GM21515 (cell line): ENCODE data around the gene RAPGEF5.

ENCODE experiments used
- ATAC-seq: cut with Tn5 transposase; IDR thresholded peaks from one replicate; pipeline ENCODE4 v1.9.1; 2021; ENCODE audit not compliant: unreplicated experiment

RAPGEF5 gene

DNA sequence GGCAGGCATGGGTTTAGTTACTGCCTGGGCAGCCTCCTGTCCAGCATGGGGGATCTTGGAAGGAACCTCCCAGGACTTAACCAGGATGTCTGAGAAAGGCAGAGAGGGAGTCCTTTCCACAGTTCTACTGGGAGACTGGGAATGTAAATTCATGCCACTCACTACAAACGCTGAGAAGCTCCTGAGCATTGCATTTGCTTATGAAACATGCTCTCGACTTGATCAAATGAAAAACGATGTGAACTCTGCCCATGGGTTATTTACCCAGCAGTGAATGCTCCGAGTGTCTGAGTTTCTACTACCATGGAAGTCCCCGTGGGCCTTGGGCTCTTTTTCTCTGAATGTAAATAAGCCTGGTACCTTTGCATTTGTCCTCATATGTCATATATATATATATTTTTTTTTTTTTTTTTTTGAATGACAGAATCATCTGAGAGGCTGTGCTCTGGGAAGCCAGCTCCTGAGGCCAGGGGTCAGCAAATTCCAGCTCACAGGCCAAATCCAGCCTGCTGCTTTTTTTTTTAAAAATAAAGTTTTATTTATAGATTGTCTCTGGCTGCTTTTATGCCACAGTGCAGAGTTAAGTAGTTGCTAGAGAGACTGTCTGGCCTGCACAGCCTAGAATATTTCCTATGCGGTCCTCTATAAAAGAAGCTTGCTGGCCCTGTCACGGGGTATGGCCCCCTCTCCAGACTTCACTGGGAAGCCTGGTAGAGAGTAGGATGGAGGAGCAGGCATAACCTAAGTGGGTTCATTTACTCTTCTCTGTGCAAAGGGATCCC, 21.4 kb upstream of the RAPGEF5 start:
- ATAC-seq = no peak

DNA sequence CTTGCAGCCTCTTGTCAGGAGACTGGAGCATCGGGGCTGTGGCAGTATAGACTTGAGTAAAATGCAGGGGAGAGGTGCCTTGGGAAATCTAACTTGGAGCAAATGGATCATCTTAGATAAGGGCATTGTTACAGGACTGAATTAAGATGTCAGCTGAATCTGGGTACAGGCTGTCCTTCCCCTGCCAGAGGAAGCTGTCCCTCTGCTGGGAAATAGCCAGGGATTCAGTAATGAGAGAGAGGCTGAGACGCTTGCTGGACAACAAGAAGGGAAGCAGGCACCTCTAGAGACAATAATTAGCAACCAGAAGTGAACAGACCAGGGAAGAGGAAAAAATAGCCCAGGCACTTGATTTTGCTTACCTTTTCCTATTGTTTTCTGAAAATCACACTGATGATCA, 20.7 kb upstream of the RAPGEF5 start:
- no peak for ATAC-seq

DNA sequence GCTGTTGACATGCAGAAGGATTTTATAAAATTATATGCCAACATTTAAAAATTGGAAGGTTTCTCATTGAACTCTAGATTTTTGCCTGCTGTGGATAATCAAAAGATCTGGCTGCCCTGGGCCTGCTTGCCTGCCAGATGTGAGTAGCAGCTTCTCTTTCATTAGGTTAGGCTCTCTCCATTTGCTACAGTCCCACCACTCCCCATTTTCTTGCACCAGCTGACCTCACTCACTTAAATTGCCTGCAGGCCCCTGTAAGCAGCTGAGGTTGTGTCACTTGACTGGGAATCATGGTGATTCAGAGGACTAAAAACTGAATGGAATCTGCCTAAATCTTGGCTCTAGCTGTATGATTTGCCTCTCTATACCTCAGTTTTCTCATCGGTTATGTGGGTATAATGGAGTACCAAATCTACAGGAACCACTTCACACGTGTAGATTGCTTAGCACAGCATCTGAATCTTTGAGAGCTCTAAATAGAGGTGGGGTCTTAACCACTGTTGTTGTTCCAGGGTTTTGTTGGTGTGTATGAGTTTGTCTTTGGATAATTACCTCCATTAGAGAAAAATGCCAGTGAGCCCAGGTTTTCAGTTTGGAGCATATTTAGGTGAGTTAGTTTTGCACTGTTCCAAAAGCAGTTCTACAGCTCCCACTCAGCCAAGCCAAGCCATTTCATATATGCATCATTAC, 18.6 kb upstream of the RAPGEF5 start:
- ATAC-seq = no peak

DNA sequence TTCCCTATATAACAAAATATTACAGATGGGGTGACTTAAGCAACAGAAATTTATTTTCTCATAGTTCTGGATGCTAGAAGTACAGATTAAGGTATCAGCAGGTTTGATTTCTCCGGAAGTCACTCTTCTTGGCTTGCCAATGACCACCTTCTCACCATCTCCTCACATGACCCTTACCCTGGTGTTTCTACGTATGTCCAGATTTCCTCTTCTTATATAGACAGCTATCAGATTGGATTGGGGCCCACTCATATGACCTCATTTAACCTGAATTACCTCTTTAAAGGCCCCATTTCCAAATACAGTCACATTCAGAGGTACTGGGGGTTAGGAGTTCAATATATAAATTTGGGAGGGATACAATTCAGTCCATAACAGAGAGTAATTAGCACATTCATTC, 17.0 kb upstream of the RAPGEF5 start:
- ATAC-seq = no peak

DNA sequence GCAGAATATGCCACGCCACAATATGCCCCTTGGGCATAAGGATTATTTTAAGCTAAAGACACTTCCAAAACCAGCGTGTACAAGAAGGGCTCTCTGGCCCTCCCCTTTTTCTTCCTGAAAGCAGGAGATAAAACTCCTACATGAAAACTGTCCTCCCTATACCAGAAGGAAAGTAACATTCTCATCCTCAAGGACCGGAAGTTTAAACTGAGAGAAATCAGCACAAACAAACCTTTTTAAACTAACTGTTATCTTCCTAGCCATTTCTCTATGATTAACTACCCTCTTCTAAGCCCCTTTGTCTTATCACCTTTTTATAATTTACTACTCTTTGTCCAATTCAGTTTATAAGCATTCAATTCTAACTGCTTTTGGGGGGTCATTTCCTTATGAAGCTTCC, 16.4 kb upstream of the RAPGEF5 start:
- ATAC-seq = no peak

DNA sequence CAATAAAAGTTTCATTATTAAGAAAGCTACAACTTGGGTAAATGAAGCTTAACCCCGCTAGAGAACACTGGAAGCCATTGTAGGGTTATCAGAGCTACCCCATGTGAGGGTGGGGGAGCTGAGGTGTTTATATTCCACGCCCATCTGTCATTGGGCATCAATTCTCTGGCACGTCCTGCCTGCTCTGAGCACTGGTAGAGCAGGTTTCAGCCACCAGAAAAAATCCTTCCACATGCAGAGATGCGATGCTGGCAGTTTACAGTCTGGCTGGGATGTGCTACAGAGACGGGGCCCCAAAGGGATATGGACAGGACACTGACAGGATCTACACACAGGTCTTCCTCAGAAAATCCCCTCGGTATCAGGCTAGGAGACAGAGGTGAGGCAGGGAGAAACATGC, 15.9 kb upstream of the RAPGEF5 start:
- ATAC-seq = no peak

DNA sequence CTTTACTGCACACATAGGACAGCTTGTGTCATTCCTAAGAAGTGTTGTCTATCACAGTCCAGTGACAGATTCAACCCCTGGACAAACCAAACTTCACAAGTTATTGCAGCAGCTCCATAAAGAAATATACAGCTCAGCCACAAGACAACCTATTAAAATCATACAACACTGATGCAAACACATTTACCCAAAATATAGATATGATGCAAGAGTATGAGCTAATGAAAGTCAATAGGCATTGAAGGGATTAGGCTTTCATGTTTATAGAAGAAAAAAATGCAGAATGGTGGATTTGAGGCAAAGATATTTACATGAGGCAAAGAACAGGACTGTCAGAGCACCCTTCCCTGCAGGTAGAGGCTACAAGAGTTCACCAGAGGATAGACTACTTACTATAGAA, 14.9 kb upstream of the RAPGEF5 start:
- no peak for ATAC-seq

DNA sequence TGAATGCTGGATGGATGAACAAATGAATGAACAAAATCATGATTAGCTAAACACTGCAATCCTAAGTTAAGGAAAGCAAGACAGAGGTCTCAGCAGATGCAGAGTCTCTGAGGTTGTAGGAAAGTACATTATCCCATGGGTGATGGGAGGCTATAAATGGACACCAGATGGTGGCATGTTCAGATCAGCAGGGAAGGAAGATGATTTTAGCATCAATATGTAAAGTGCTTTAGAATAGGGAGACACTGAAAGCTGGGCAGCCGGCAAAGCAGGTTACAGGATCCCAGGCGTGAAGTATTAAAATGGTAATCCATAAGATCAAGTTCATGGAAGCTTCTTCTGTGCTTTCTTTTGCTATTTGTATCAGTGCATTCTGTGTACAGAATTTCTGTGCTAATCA, 7.9 kb upstream of the RAPGEF5 start:
- ATAC-seq = no peak

DNA sequence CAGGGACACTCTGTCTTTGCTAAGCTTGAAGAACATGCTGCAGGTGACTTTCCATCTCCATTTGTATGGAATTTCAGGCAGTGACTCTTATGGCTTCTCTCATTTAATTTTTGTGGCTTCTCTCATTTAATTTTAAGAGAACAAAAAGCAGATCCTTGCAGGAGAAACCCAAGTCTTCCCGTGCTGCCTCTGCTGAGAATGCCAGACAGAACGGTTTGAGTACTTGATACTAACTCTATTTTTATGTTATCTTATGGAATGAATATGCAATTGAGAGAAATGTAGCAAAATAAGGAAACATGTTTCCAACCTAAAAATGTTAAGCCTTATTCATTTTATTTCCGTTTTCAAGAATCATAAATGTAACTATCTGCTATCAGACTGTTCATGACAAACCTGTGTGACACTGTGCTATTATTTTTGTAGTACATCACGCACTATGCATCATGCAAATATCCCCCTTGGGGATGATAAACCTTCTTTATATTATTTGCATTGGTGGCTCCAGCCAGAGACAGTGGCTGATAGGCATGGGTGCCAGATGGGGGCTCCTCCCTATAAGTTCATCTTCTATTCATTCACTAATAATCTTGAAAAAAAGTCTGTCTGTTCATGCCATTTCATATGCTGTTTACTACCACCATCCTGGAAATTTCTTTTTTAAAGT, 6.9 kb upstream of the RAPGEF5 start:
- ATAC-seq = no peak

DNA sequence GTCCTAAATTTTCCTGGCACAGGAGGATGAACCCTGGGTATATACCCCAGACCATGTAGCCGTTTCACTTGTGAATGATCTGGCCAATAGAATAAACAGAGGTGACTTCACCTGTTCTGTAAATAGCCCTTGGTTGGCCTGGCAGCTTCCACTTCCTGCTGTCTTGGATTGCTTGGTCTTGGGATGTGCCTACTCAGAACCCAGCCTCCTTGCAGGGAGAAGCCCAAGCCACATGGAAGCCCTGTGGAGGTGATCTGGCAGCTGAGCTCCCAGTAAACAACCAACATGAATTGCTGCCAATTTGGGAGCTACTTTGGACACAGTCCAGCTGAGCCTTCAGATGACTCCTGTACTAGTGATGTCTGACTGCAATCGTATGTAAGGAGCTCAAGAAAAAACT, 4.8 kb upstream of the RAPGEF5 start:
- ATAC-seq = no peak

DNA sequence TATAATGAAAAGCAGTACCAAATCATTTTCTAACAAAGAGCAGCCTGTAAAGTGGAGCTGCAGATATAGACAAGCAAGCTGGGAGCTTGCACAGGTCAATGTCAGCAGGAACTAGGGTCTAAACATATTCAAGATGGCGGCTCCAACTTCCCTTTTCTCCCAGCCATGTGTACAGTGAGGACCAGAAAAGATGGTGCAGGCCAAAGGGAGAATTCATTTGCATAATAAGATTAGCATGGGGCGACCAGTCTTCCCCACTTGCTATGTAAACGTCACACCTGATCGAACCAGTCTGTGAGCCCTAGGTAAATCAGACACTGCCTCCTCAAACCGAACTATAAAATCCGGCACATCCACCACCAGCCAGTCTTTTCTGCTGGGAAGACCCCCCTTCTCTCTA, 4.4 kb upstream of the RAPGEF5 start:
- no peak for ATAC-seq

DNA sequence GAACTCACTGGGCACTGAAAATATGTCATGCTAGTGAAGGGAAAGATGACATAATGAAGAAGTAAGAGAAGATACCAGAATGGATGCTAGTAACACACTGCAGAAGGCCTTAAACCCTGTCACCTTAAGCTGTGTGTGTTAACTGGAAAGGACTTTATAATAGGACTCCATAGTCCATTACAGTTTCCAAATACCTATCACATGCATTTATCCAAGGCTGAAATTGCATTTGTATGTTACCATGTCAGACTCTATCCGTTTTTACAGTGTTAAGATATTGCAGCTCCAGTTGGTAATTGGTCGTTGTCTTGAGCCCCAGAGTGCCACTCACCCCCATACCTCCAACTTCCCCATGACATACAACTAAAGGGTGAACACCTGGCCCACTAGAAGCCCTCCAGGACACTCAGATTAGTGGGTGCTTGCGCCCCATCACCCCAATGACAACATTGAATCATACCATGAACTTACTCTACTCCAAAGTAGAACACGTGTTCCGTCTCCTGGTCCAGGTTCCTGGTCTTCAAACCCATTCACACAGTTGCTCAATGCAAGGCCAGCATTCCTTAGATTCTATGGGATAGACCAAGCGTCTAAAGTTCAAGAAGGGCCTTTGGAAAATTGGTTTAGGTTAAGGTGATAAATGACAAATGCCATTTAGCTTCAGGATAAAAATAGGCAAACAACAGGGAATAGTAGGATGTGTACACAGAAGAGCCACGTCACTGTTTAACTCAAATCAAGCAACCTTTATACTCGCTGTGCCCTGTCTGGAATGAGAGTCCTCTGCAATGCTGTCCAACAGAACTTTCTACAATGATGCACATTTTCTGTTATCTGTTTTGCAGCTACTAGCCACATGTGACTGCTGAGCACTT, 2.1 kb upstream of the RAPGEF5 start:
- no peak for ATAC-seq

DNA sequence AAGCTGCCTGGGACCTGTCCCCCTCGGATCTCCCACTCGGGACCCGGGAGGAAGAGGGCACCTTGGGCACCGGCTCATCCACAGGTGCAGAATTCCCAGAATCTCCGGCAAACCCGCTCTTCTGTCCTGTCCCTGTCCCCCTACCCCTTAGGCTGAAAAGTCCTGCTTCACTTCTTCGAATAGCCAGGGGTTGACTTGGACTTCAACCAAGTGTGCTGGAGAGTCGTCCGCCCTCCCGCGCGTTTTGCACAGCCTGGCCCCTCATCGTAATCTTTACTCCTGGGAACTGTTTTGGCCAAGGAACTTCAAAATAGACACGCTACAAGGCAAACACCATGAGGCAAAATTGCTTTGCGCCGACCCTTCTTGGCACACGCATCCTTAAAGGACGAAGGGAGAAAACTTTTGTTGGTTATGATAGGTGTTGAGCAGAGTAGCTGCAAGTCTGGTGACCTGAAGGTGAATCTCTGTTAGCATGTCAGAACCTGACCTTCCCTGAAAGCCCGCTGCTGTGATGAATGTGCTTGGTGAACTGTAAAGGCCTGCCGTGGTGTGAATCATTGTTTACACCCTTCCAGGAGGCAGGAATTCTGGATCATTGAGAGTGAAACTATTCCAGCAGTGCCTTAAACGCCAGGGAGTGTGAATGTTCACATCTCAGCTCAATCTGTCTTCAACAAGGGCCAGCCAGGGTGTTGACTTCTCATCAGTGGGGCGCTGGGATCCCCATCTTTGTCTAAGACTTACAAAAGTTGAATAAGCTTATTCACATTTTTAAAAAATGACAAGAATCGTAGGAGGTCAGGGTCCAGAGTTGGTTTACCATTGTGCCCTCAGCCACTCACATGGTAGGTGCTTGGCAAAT, 589 bp upstream of the RAPGEF5 start:
- ATAC-seq = no peak

DNA sequence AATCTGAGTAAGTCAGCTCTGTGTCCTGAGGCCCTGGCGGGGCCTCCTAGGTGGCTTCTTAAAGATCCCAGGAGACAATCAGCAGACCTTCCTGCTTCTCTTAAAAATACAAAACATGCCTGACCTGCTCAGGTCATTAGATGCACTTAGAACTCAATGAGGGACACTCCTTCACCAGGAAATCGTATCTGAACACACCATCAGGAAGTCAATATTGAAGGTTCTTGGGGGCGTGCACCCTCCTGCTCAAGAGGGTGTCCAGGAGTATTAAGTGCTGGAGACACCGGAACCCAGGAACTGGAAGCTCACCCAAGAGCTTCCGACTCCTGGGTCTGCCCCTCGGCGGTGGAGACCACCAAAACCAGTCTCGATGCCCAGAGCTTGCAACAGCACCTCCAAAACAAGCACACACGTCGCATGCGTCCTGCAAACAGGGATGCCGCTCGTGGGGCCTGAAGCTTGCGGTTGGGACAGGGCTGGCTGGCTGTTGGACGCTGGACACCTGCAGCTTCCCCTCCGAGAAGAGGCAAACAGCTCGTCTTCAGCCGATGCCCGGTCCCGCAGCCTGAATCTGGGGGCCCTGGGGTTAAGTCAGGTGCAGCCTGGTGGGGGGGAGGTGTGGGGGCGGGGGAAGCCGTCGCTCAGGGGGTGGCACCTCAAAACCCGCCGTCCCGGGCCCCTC, 803 bp downstream of the RAPGEF5 start:
- peak; percentile 20 for ATAC-seq

DNA sequence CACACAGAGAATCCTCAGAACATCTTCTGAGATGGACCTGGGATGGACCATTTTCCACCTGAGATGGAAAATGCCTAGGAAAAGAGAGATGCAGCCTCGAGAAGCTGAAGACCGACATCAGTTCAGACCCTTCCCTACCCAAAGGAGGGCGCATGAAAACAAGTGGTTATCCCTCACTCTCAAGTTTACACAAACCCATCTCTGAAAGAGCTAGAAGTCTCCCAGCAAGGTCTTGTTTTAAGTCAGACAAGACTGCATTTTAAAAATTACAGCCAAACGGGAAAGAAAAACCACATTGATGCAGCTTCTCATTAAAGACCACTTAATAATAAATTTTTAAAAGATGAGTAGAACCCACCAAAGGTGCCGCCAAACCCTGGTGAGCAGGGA, 1.3 kb downstream of the RAPGEF5 start:
- no peak for ATAC-seq

DNA sequence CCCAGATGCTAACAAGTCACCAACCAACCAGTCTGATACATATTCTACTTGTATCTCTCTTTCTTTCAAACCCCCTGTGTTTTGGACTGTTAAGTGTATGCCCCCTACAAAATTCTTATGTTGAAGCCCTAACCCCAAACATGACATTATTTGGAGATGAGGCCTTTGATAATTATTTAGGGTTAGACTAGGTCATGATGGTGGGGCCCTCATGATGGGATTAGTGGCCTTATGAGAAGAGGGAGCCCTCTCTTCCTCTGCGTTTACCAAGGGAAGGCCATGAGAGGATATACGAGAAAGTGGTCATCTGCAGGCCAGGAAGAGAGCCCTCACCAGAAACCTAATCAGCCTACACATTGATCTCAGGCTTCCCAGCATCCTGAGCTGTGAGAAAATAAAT, 2.5 kb downstream of the RAPGEF5 start:
- ATAC-seq = no peak

DNA sequence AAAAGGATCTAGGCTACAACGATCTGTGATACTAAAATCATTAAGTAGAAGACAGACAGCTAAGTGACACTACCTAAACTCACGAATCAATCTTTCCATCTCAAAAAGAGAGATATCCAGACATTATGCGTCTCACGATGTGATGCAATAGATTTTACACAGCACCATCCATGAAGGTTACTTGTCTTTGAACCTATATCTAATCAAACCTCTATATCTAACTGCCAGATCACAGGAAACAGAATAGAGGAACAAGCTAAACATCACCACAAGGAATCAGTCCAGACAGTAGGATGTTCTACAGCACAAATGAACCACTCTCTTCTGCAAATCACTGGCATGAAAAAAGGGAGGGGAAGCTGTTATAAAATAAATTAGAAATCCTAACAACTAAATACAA, 4.1 kb downstream of the RAPGEF5 start:
- ATAC-seq = no peak

DNA sequence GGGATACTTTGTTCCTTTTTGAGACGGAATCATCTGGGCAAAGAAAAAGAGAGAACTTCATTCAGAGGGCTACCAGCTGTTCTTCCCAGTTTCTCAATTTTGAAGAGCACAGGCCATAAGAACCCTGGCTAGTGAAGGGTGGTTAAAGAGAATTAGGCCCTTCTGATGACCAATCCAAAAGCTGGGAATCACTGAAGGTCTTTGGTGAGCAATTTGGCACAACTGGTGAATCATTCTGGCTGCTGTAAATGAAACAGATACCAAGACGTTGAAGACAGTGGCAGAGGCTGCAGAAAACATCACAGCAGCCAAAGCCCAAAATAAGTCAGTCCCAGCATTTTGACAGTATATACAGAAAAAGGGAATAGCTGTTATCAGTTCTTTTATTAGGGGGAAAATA, 5.1 kb downstream of the RAPGEF5 start:
- no peak for ATAC-seq

DNA sequence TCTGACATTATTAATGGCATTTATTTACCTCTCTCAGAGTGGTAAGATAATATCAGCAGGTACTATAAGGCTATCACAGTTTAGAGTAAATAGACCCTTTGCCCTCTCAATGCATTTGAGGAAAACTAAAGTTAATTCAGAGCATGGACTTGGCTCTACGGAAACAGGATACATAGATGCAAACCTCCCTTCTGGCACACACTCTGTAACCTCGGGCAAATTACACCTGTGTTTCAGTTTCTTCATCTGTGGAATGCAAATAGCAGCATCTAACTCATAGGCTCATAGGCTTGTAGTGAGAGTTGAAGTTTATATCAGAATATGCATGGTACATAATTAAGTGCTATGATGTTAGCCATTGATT, 5.6 kb downstream of the RAPGEF5 start:
- peak; percentile 78 for ATAC-seq
